Karpas-422 (cell line): Measurements from ENCODE around the gene RNF217. TPM values are rescaled to one million over a fixed set of nuclear protein-coding genes. Genes with fewer than 3 reads are reported as not detected.
"Not testable (repeated sequence)": the region's sequence is repeated elsewhere in the genome, so short reads cannot be mapped to it uniquely, and the experiment has no call there.

Experiments used
- DNase-seq: peaks from one replicate; pipeline ENCODE4 v3.0.0-alpha.2; 2015
- H2AFZ ChIP-seq: fragments of 200-600 bp; sonication (generic); 2 replicates; pipeline ENCODE4 v1.6.1; 2014; ENCODE audit warnings: antibody characterized with exemption, low read length, mixed read lengths
- H3K27ac ChIP-seq: fragments of 200-600 bp; sonication (generic); 2 replicates; pipeline ENCODE4 v1.5.1; 2014; ENCODE audit warnings: mild to moderate bottlenecking, low read length, moderate library complexity
- H3K27me3 ChIP-seq: fragments of 200-600 bp; sonication (generic); 2 replicates; pipeline ENCODE4 v1.6.1; 2014; ENCODE audit warnings: low read length, mixed read lengths
- H3K36me3 ChIP-seq: fragments of 200-600 bp; sonication (generic); 2 replicates; pipeline ENCODE4 v1.6.1; 2014; ENCODE audit warnings: low read length, mixed read lengths; ENCODE audit not compliant: insufficient read depth
- H3K4me1 ChIP-seq: fragments of 200-600 bp; sonication (generic); 2 replicates; pipeline ENCODE4 v1.6.1; 2014; ENCODE audit warnings: mild to moderate bottlenecking, low read length, mixed read lengths
- H3K4me2 ChIP-seq: fragments of 200-600 bp; sonication (generic); 2 replicates; pipeline ENCODE4 v1.6.1; 2014; ENCODE audit warnings: low read length, low read depth, mild to moderate bottlenecking; ENCODE audit not compliant: poor library complexity, severe bottlenecking
- H3K4me3 ChIP-seq: fragments of 200-600 bp; sonication (generic); 2 replicates; pipeline ENCODE4 v1.5.1; 2014; ENCODE audit warnings: mild to moderate bottlenecking, antibody characterized with exemption, low read length, mixed read lengths
- H3K79me2 ChIP-seq: fragments of 200-600 bp; sonication (generic); 2 replicates; pipeline ENCODE4 v1.6.1; 2014; ENCODE audit warnings: mild to moderate bottlenecking, low read length, mixed read lengths
- H3K9ac ChIP-seq: fragments of 200-600 bp; sonication (generic); 2 replicates; pipeline ENCODE4 v1.6.0; 2014; ENCODE audit warnings: low read length
- H3K9me2 ChIP-seq: fragments of 200-600 bp; sonication (generic), shearing (Covaris generic); replicated peaks from 2 replicates; pipeline ENCODE4 v1.6.0; 2014; ENCODE audit warnings: mild to moderate bottlenecking, low read length, moderate library complexity; ENCODE audit not compliant: insufficient read depth
- H3K9me3 ChIP-seq: fragments of 300-700, 200-600 bp; sonication (generic); 2 replicates; pipeline ENCODE4 v1.6.1; 2014; ENCODE audit warnings: low read length, mixed read lengths
- H4K20me1 ChIP-seq: fragments of 200-600 bp; sonication (generic); 2 replicates; pipeline ENCODE4 v1.6.1; 2014; ENCODE audit warnings: mild to moderate bottlenecking, antibody characterized with exemption, low read length, low read depth; ENCODE audit not compliant: insufficient read depth
- total RNA-seq: library from RNA; depleted of rRNA; stranded (reverse); fragments of >200 nt; shearing (Covaris generic); gene quantifications from 2 replicates; pipeline ENCODE4 v1.2.3, GENCODE V29; 2014; ENCODE audit warnings: low replicate concordance

RNF217 gene
- total RNA-seq, 1 experiment from 2014 or later, result not detected

DNA sequence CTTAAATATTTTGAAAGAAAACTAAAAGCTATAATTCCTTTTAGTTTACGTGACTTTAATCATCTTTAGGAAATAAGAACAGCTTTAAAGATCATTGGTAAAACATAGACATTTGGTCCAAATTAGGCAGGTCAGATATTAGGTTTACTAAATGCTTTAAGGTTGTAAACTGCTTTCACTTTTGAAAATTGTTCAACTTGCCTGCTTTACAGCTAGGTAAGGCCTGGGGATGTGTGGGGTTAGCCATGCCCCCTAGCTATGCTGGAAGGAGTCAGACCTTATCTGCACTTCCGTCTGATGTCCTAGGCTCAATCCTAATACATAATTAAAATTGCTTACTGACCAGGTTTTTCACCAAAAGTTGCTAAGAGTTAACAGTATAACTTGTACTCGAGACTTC, 160.8 kb downstream of the RNF217 start:
- H4K20me1 ChIP-seq, result no peaks in the 10 kb centered on the region
- H3K27ac ChIP-seq, result no peak overlapping the region
- no peaks in the 10 kb centered on the region for H3K36me3 ChIP-seq
- H3K4me3 ChIP-seq, result no peak overlapping the region
- no peaks in the 10 kb centered on the region for H3K4me1 ChIP-seq
- DNase-seq, result no peak
- H3K9me3 ChIP-seq, result no peaks in the 10 kb centered on the region
- no peaks in the 10 kb centered on the region for H3K9me2 ChIP-seq
- no peaks in the 10 kb centered on the region for H3K79me2 ChIP-seq
- no peaks in the 10 kb centered on the region for H3K27me3 ChIP-seq
- H2AFZ ChIP-seq, result no peak overlapping the region
- no peak overlapping the region for H3K9ac ChIP-seq
- H3K4me2 ChIP-seq, result no peak overlapping the region

DNA sequence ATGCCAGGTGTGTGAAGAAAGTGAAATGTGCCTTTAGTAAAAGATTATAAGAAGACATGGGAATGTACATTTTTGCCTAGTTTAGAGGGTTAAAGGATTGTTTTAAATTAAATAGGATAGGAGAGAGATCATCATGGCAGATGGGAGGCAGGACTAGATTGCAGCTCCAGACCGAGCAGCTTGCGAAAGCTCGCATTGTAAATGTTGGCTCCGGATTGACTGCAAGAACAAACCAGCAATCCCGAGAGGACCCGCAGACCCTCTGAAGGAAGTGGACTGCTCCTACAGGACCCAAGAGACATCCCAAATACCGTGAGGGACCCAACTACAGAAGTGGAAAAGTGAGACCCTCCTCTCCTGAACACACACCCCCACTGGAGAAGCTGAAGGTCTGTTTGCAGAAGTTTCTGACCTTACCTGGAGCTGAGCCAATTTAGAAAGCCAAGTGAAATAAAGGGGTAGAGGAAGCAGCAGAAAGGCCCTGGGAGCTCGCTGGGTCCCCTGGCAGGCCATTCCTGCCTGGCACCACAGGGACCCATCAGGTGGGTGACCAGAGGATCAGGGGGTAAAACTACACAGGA, 161.3 kb downstream of the RNF217 start:
- Histone ChIP-seq H3K36me3 (no peaks in the 10 kb centered on the region), H3K9ac (no peak overlapping the region), H3K4me3 (no peak overlapping the region), H3K9me2 (no peaks in the 10 kb centered on the region), H3K4me2 (no peak overlapping the region), H3K4me1 (no peaks in the 10 kb centered on the region), H3K27me3 (no peaks in the 10 kb centered on the region), H2AFZ (no peak overlapping the region), H4K20me1 (no peaks in the 10 kb centered on the region), H3K9me3 (no peaks in the 10 kb centered on the region), H3K79me2 (no peaks in the 10 kb centered on the region), H3K27ac (no peak overlapping the region)
- no peak for DNase-seq

DNA sequence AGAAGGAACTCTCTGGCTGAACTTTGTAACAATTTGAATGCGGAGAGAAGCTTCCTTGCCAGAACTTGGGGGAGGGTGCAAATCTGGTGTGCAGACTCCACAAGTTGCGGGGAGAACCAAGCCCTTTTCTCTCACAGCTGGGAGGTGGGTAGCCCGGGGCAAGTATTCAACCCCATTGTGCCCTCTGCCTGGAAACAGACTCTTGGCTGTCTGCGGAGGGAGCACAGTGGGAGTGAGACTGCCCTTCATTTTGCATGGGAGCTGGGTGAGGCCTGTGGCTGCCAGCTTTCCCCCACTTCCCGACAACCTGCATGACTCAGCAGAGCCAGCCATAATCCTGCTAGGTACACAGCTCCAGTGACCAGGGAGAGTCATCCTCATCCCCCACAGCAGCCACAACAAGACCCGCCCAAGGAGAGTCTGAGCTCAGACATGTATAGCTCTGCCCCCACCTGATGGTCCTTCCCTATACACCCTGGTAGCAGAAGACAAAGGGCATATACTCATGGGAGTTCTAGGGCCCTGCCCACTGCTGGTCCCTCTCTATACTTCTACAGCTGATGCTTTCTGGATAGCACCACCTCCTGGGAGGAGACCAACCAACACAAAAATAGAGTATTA, 161.9 kb downstream of the RNF217 start:
- no peaks in the 10 kb centered on the region for H3K9me3 ChIP-seq
- no peak overlapping the region for H3K9ac ChIP-seq
- H3K4me2 ChIP-seq, result no peak overlapping the region
- no peaks in the 10 kb centered on the region for H4K20me1 ChIP-seq
- H3K4me1 ChIP-seq, result no peaks in the 10 kb centered on the region
- DNase-seq, result no peak
- no peaks in the 10 kb centered on the region for H3K9me2 ChIP-seq
- H3K27ac ChIP-seq, result no peak overlapping the region
- H2AFZ ChIP-seq, result no peak overlapping the region
- no peaks in the 10 kb centered on the region for H3K79me2 ChIP-seq
- H3K27me3 ChIP-seq, result no peaks in the 10 kb centered on the region
- H3K36me3 ChIP-seq, result no peaks in the 10 kb centered on the region
- no peak overlapping the region for H3K4me3 ChIP-seq

DNA sequence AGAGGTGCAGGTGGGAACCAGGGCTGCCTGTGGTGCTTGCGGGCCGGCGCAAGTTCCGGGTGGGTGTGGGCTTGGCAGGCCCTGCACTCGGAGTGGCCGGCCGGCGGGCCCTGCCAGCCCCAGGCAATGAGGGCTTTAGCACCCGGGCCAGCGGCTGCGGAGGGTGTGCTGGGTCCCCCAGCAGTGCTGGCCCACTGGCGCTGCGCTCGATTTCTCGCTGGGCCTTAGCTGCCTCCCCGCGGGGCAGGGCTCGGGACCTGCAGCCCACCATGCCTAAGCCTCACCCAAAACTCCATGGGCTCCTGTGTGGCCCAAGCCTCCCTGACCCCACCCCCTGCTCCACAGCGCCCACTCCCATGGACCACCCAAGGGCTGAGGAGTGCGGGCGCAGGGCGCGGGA, 163.6 kb downstream of the RNF217 start:
- not testable (repeated sequence) for H3K4me3 ChIP-seq, H3K79me2 ChIP-seq, H3K4me2 ChIP-seq, H3K27me3 ChIP-seq, H3K9me3 ChIP-seq, H4K20me1 ChIP-seq, H3K9me2 ChIP-seq, H3K27ac ChIP-seq, H2AFZ ChIP-seq, H3K9ac ChIP-seq, H3K4me1 ChIP-seq, DNase-seq, H3K36me3 ChIP-seq

DNA sequence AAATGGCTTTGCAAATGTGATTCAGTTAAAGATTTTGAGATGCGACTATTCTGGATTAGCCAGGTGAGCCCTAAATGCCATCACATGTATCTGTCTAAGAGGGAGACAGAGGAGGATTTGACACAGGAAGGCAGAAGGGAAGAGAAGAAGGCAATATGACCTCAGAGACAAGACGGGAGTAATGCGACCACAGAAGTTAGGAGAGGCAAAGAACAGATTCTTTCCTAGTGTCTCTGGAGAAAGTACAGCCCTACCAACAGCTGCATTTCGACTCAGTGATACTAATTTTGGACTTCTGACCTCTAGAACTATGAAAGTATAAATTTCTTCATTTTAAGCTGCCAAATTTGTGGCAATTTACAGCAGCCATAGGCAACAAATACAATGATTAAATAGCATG, 167.1 kb downstream of the RNF217 start:
- no peak overlapping the region for H3K9ac ChIP-seq
- H3K36me3 ChIP-seq, result no peaks in the 10 kb centered on the region
- H4K20me1 ChIP-seq, result no peaks in the 10 kb centered on the region
- no peak overlapping the region for H3K4me2 ChIP-seq
- no peaks in the 10 kb centered on the region for H3K9me3 ChIP-seq
- H3K4me1 ChIP-seq, result no peaks in the 10 kb centered on the region
- H3K9me2 ChIP-seq, result no peaks in the 10 kb centered on the region
- DNase-seq, result no peak
- no peak overlapping the region for H3K27ac ChIP-seq
- no peak overlapping the region for H2AFZ ChIP-seq
- H3K27me3 ChIP-seq, result no peaks in the 10 kb centered on the region
- no peak overlapping the region for H3K4me3 ChIP-seq
- no peaks in the 10 kb centered on the region for H3K79me2 ChIP-seq

DNA sequence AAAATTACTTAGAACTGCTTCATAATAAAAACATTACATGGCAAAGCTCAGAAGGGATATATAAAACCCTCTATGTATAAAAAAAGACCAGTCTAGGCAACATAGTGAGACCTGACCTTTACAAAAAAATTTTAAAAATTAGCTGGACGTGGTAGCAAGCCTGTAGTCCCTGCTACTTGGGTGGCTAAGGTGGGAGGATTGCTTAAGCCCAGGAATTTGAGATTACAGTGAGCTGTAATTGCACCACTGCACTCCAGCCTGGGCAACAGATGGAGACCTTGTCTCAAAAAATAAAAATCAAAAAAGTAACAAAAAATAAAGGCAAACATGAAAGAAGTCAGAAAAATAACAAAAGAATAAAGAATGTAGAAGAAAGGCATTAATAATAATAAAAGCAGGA, 169.8 kb downstream of the RNF217 start:
- Histone ChIP-seq H3K27me3 (no peaks in the 10 kb centered on the region), H3K9me3 (no peaks in the 10 kb centered on the region), H3K79me2 (no peaks in the 10 kb centered on the region), H3K36me3 (no peaks in the 10 kb centered on the region), H3K4me2 (no peak overlapping the region), H4K20me1 (no peaks in the 10 kb centered on the region), H2AFZ (no peak overlapping the region), H3K27ac (no peak overlapping the region), H3K9me2 (no peaks in the 10 kb centered on the region), H3K9ac (no peak overlapping the region), H3K4me3 (no peak overlapping the region), H3K4me1 (no peaks in the 10 kb centered on the region)
- no peak for DNase-seq

DNA sequence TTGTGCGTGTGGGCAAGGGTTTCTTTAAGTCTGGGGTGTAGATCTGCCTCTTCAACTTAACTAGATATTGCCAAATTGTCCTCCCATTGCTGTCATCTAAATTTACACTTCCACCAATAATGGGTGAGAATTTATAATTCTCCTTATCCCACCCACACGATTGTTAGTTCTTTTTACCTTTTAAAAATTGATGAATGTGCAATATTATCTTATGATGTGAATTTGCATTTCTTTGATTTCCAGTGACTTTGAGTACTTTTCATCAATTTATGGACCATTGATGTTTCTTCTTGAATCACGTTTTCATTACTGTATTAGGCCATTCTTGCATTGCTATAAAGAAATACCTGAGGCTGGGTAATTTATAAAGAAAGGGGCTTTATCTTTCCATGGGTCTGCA, 174.1 kb downstream of the RNF217 start:
- Histone ChIP-seq H4K20me1 (no peaks in the 10 kb centered on the region), H3K4me3 (no peak overlapping the region), H3K27me3 (no peaks in the 10 kb centered on the region)

DNA sequence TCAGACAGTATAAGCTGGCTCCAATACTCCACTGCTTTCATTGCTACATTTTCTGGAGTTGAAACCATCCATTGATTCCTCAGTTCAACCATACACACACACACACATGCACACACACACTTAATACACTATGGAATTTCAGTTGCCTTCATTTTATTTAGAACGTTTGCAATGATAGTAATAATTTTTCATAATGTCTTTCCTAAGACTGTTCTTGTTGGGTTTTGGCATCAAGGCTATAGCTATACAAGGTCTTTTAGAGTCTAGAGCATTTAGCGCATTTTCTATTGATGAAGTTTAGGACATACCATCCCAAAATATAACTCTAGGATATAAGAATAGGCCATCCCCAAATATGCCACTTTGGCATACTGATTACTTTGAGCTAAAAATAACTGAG, 175.8 kb downstream of the RNF217 start:
- no peaks in the 10 kb centered on the region for H3K79me2 ChIP-seq
- no peak overlapping the region for H3K4me2 ChIP-seq
- no peaks in the 10 kb centered on the region for H3K36me3 ChIP-seq
- DNase-seq, result no peak
- no peak overlapping the region for H2AFZ ChIP-seq
- no peaks in the 10 kb centered on the region for H3K27me3 ChIP-seq
- H4K20me1 ChIP-seq, result no peaks in the 10 kb centered on the region
- H3K9ac ChIP-seq, result no peak overlapping the region
- H3K4me3 ChIP-seq, result no peak overlapping the region
- H3K4me1 ChIP-seq, result no peaks in the 10 kb centered on the region
- H3K9me3 ChIP-seq, result no peaks in the 10 kb centered on the region
- no peaks in the 10 kb centered on the region for H3K9me2 ChIP-seq
- H3K27ac ChIP-seq, result no peak overlapping the region

More for the DNA sequence above, 174.1 kb downstream of the RNF217 start:
- H3K36me3 ChIP-seq, result no peaks in the 10 kb centered on the region
- H3K9me3 ChIP-seq, result no peaks in the 10 kb centered on the region
- no peak overlapping the region for H3K27ac ChIP-seq
- H2AFZ ChIP-seq, result no peak overlapping the region
- no peak overlapping the region for H3K4me2 ChIP-seq
- H3K79me2 ChIP-seq, result no peaks in the 10 kb centered on the region
- H3K9ac ChIP-seq, result no peak overlapping the region
- DNase-seq, result no peak
- no peaks in the 10 kb centered on the region for H3K9me2 ChIP-seq
- H3K4me1 ChIP-seq, result no peaks in the 10 kb centered on the region
